GM19035 (cell line): ENCODE results near the gene FOXI1.
"Not testable (repeated sequence)": the region's sequence is repeated elsewhere in the genome, so short reads cannot be mapped to it uniquely, and the experiment has no call there.

Source experiments
- ATAC-seq: cut with Tn5 transposase; IDR thresholded peaks from one replicate; pipeline ENCODE4 v1.9.1; 2021; ENCODE audit not compliant: unreplicated experiment

FOXI1 gene

DNA sequence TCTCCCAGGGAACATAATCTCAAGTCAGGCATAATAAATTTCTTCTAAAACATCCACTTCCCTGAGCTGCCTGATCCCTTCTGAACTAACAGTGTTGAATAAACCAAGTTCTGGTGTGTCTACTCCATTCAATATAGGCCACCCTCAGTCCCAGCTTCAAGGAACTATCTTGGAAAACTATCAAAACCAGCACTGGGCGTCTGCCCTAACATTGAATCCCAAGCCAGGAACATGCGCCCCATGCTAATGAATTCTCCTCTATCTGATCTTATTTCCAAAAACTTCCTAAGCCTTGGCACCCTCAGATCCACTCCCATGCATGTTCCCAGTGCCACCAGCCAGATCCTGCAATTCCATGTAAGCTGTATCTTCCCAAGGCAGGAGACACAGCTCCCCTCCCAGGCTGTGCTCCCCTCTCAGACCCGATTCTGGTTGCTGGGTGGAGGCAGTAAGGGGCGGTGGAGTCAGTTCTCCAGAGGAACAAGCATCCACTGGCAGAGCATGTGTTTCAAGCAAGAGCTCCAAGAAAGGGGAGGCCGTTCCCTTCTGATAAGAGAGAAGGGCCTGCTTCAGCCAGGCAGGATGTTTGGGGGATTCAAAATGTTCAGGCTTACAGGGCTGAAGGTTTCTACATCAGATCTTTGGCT, 13.1 kb upstream of the FOXI1 start:
- no peak for ATAC-seq

DNA sequence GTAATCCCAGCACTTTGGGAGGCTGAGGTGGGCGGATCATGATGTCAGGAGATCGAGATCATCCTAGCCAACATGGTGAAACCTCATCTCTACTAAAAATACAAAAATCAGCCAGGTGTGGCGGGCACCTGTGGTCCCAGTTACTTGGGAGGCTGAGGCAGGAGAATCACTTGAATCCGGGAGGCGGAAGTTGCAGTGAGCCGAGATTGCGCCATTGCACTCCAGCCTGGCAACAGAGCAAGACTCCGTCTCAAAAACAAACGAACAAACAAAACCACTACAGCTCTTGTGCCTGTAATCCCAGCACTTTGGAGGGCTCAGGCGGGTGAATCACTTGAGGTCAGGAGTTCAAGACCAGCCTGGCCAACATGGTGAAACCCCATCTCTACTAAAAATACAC, 11.4 kb upstream of the FOXI1 start:
- ATAC-seq: not testable (repeated sequence)

DNA sequence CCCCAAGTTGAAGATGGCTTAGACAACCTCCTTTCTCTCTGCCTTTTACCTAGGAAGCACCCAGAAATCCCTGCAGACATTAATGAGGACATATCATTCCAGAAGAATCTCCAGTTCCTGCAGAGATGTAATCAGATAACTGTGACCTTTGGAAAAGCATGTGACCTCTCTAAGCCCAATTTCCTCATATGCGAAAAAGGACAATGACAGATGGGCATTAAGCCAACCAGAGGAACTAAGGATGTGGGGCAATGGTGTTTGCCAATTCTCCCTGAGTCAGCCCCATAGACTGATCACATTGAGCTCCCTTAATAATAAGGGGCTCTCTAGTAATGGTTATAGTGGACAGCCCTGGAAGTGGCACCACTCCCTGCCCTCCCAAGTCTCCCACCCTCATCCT, 10.1 kb upstream of the FOXI1 start:
- no peak for ATAC-seq

DNA sequence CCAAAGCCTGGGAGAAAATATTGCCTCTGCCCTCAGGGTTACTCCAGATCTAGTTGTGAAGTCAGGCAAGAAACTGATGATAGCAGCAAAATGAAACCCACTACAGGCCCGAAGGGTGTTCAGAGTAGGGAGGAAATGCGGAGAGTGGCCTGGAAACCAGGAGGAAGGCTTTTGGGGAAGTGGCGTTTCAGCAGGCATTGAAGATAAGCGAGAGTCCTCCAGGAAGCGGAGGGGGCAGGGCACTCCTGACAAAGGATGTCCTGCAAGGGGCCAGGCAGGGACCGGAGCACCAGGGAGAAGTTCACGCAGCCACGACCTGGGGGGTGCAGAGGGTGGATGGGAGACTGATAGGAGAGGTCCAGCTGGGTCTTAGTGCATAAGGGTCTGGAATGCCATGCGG, 7.8 kb upstream of the FOXI1 start:
- no peak for ATAC-seq

DNA sequence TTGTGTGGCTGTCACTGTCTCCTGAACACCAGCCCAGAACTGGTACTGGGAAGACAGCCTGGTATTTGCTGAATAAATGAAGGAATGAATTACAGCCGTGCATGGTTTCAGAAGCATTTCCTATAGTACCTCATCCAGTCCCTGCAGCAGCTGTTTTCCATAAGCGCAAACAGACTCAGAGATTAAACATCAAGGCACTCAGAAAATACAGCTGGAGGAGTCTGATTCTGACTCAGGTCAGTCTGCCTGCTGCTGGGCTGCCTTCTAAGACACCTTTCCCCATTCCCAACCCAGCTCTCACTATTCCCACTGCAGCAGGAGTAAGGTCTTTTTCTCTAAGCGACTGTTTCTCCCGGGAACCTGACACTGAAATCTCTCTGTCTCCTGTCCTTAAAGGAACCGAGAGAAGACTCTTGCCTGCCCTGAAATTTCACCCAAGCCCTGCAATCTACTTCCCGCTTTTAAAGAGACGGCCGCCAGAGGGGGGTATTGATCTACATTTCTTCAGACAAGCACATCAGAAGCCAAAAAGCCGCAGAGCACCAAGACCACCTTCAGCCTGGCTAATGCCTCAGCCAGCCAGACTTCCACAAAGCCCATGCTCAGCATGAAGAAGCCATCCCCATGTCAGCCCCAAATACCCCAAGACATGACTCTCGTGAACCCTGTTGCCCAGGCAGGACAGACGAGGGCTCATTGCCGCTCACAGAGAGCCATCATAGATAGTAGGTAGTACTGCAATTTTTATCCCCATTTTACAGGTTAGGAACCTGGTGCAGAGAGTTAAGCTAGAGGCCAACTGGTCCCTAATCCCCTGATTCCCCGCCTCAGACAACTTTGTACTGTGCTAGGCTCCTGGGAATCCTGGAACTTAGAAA, 5.4 kb upstream of the FOXI1 start:
- no peak for ATAC-seq

DNA sequence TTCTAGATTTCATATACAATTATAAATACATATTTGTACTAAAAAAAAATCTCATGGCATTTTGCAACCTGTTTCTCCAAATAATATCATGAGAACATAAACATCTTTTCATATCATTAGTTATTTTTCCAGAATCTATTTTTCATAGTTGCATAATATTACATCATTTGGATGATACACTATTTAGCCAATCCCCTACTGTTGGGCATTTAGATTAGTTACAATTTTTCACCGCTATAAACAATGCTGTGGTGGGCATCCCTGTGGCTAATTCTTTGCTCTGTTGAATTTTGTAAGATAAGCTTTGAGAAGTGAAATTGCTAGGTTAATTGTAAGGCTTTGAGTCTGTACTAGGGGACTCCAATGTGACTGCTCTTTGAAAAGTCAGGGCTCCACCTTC, 2.2 kb upstream of the FOXI1 start:
- no peak for ATAC-seq

DNA sequence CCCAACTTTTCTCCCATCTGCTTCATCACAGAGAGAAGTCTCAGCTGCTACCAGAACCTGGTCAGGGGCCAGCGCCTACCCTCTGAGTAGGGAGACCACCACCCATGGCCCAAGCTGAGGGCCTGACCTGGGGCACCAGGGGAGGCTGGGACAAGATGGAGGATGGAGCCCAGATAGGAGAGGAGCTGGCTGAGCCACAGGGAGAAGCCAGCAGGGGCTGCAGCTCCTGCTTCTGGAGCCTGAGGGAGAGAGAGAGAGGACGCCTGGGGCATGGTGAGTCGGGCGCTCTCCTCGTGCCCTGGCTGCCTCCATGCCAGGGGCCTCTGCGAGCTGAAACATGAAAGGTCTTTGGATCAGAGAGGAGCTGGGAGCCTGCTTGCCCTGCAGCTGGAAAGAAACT, 1.4 kb upstream of the FOXI1 start:
- ATAC-seq: no peak

DNA sequence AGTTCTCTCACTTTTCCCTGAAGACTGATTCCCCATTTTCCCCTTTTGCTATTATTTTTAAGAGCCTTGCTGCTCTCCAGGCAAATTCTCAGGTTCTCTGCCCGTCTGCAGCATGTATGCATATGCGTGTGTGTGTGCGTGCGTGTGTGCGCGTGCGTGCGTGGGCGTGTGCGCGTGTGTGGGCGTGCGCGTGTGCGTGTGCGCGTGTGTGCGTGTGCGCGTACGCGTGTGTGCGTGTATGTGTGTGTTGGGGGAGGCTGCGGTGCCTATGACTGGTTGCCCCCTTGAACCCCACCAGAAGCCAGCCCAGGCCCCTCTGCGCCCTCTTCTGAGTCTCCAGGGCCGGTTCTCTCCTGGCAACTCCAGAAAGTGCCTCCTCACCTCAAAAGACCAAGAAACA, 987 bp upstream of the FOXI1 start:
- ATAC-seq: no peak

DNA sequence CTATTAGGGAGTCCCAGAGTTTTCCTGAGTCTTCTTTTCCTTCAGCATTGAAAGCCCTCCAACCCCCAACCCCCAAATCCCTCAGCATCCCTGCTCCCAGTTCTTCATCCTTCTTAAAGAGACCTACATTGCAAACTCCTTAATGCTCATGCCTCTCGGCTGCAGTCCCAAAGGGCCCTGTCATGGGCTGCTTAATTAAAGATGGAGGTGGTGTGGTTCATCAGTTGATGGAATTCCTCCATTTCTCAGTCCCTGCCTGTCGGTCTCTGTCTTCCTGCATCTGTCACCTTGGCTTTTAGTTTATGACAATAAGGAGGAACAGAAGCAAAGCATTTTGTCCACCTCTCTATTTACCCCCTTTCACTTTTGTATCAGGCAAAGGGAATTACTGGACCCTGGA, 2.0 kb downstream of the FOXI1 start:
- ATAC-seq: no peak

DNA sequence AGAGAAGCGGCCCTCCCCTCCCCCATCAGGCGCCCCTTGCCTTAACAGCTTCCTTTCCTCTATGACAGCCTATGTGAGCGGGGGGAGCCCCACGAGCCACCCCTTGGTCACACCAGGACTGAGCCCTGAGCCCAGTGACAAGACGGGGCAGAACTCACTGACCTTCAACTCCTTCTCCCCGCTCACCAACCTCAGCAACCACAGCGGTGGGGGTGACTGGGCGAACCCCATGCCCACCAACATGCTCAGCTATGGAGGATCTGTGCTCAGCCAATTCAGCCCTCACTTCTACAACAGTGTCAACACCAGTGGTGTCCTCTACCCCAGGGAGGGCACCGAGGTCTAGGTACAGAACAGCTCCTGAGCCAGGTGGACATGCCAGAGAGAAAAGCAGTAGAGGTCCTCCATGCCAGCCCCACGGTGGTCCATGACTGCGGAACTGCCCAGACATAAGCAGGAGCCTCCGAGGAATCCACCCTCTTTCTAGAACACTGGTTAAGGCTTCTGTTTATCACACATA, 2.6 kb downstream of the FOXI1 start:
- no peak for ATAC-seq

DNA sequence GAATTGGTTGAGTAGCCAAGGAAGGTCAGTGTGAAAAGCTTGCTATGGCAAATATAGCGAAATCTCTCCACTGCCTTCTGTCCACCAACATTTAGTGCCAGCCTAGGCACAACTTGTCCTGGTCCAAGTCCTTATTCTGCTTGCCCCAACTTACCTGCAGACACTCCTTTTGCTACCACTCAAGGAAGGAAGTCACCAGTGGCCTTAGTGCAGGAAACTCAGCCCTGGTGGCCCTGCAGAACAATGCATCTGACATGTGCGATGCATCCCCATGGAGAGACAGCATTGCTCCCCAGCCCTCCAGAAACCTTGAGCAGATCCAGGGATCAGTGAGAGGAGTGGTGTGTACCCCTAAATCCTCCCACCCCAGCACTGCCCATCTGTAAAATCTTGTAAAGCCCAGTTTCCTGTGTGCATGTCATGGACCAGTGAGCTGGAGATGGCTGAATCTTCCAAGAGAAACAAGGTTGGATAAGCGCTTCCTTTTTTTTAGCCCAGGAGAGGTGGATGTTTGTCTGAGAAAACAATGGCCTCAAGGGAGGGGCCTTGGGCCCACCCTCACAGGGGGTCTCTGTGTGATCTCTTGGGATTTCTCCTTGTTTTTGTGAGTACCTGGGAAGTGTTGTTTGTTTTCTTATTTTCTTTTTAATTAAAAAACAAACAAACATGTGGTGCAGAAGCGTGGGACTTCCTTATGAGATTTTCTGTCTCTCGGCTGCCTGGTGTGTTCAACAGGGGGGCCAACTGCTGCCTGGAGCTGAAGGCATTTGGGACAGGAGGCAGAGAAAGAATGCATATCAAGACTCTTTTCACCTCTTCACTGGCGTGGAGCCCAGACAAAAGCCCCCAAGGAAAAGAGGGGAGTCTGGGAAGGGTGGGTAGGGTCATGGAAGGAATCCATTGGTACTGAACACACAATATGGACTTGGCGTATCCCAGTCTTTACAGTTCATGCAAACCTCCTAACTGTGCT, 3.6 kb downstream of the FOXI1 start:
- ATAC-seq: no peak

DNA sequence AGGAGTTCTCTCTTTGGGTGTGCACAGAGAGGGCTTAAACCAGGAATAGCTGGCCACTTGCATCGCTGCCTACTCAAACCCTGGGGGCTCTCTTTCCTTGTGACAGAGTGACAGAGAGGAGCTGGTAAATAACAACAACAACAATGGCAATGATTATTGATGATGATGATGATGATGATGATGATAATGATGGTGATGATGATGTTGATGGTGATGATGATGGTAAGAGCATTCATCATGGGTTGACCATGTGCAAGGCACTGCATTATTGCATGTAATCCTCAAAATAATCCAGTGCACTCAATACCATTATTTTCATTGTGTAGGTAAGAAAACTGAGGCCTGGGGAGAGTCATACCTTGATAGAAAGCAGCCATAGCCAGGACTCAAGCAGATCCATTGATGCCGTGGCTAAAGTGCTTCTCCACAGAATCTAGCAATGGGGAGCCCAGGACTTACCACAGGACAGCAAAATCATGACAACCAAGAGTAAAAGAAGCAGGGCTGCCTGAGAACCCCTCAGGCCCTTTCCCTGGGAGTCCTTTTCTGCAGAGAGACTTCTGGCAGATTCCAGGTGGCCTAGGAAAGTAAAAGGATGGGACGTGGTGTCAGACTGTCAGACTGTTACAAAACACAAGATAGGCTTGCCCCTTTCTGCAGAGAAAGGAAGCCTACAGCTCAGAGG, 4.8 kb downstream of the FOXI1 start:
- no peak for ATAC-seq

DNA sequence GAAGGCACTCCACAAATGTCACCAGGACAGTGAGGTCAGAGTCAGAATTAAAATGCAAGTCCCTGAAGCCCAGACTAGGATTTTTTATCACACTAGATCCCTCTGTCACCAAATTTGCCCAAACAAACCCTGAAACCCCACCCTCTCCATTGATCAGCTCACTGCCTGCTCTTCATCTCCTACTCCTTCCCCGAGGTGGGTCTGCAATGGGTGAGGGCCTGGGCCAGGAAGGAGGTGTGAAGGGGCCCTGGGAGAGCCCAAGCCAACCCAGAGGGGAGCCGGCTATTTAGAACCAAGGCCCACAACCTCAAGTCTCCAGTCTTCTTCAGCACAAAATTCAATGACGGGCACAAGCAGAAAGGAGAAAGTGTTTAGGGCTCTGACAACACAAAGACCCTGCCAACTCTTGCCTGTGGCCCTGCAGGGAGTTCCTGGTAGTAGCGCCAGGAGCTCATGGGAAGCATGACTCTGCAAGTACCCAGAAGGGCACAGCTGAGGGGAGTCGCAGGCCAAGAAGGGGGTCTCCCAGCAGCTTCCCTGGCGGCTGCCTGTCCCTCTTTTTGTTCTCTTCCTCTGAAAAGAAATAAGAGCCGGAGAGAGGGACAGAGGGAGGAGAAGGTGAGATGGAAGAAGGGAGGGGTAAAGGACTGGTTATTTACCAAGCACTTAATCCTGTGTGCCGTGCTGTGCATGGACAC, 5.5 kb downstream of the FOXI1 start:
- no peak for ATAC-seq

DNA sequence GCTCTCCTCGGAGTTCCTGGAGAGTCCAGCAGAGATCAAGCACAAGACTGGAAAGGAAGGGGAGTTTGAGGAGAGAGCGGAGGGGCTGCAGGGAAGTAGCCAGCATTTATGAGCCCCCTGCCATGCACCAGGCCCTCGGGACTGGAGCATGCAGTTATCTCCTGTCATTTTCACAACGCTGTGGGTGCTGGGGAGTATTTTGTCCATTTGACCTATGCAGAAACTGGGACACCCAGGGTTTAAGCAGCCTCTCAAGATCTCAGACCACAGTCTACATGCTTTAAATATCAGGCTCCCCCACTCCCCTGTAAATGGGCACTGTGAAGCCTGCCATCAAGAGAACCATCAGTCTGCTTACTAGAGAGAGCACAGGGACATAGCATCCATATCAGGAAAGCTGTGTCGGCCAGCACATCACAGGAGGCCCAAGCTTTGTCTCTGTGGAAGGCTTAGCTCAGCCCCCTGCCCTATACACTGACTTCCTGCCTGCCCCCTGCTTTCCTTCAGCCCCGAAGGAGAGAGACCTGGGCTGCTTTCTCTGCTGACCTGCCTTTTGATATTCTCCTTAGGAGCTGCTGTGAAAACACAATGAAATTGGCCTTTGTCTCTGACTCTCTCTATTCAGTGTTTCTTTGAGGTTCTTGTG, 7.3 kb downstream of the FOXI1 start:
- ATAC-seq: no peak

DNA sequence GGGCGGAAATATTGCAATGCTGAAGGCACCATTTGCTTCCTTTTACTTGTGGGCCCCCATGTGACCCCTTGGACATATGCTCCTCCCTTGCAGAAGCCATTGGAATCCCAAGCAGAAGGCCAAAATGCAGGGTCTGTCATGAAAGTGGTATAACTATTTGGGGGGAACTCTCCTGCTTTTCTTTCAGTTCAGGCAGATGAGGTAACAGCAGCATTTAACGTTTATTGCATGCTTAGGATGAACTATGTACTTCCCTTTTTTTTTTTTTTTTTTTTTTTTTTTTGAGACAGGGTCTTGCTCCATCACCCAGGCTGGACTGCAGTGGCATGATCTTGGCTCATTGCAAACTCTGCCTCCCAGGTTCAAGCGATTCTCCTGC, 7.8 kb downstream of the FOXI1 start:
- ATAC-seq: no peak

DNA sequence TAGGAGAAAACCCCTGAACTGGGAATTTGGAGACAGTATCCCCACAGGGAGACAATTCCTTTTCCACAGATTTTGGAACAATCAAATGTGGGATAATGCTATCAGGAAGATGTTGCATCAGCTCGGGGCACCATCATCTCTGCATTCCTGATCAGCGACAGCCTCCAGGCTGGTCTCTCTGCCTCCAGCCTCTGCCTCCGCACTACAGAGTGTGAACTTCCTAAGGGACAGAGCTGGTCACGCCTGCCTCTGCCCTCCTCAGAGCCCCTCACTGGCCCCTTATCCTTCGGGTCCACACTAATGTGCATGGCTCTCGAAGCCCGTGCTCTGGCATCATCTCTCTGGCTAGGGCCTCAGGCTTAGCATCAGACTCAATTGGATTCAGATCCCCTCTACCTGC, 8.6 kb downstream of the FOXI1 start:
- ATAC-seq: no peak

DNA sequence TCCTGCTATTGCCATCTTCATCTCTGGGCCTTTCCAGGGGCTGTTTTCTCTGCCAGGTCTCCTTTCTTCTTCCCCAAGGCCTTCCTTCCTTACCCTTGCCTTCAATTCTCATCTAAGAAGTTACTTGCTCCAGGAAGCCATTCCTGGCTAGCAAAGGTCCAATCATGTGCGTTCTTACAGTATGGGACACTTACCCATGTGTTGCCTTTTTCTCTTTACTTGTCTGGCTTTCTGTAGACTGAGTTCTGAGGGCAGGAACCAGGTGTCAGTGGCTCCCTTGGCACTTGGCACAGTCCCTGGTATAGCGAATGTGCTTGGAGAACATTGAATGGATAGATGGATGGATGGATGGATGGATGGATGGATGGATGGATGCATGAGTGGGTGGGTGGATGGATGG, 10.2 kb downstream of the FOXI1 start:
- ATAC-seq: no peak

DNA sequence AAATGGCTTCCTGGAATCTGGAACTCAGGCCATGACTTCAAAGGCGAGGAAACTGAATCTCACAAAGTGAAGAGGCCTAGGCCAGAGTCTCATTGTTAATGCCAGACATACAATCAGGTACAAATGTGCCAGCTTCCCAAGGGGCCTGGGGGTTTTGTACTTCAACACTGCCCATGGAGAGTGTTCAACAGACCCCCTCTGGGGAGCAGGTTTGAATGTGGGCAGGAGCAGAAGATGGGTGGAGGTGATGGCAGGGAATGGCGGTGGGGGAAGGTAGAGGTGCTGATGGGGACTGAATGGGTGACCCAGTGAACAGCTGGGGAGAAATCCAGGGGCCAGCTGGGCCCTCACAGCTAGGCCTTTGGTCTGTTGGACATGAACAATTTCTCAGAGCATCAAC, 12.0 kb downstream of the FOXI1 start:
- ATAC-seq: no peak

DNA sequence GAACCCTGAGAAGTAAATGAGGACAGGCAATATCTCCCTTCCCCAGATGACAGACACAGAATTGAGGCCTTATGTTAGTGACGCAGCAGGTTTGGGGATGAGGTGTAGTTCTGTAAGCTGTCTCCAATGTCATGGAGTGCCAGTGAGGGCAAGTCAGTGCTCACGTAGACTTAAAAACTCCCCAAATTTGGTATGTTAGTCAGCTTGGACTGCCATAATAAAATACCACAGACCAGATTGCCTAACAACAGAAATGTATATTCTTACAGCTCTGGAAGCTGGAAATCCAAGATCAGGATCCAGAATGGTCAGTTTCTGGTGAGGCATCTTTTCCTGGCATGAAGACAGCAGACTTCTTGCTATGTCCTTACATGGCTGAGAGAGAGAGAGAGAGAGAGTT, 14.9 kb downstream of the FOXI1 start:
- no peak for ATAC-seq

DNA sequence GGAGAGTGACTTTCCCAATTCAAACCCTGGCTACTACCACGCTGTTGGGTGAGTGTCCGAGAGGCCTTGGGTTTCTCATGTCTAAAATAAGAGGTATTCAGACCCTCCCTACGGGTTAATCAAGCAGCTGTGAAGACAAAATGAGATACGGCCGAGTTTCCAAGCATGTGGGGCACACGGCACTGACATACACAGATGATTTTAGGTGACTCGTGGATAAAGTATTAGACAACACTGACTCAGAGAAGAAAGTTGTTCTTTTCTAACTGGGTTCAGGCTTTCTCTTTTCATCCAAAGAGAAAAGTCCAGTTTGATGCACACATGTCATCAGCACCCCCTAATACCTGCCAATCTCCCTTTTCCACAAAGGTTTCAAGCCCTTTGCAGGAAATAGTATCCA, 15.6 kb downstream of the FOXI1 start:
- ATAC-seq: no peak
